T-helper 1 cell (primary cell): ENCODE results near the gene CNNM4.

Experiments used
- DNase-seq, 5 donors: peaks; one replicate each; pipeline ENCODE4 v3.0.0-alpha.2; 2012 to 2020

The CNNM4 gene

GRCh38 chr2:96861074-96861473, 100.4 kb downstream of the CNNM4 start:
- no peak for DNase-seq
